ENCODE results near the gene PITPNC1.
A peak's percentile ranks its signal among the peaks of the same experiment; 100 is the strongest.
"Not testable (repeated sequence)": the region's sequence is repeated elsewhere in the genome, so short reads cannot be mapped to it uniquely, and the experiment has no call there.

PITPNC1 gene

GRCh38 chr17:67369676-67370075 lies 7.4 kb upstream of the PITPNC1 start:
- no peak for DNase-seq (ENCODE audit: low read depth)

GRCh38 chr17:67372751-67373150 lies 4.3 kb upstream of the PITPNC1 start:
- no peak for DNase-seq (ENCODE audit: low read depth)

- DNase-seq (ENCODE audit: low read depth) = peak; percentile 88
These were observed 2.6 kb upstream of the PITPNC1 start for GRCh38 chr17:67374329-67375053.

- no peak for DNase-seq (ENCODE audit: low read depth)
These were observed 2.0 kb upstream of the PITPNC1 start for GRCh38 chr17:67375054-67375427.

- no peak for DNase-seq (ENCODE audit: low read depth)
These were observed 1.4 kb upstream of the PITPNC1 start for GRCh38 chr17:67375716-67376115.

GRCh38 chr17:67376415-67376736 lies 705 bp upstream of the PITPNC1 start:
- peak; percentile 78 for DNase-seq (ENCODE audit: low read depth)

GRCh38 chr17:67377488-67378453 lies 690 bp downstream of the PITPNC1 start:
- DNase-seq (ENCODE audit: low read depth) = peak; percentile 38

GRCh38 chr17:67378454-67379250 lies 1.6 kb downstream of the PITPNC1 start:
- DNase-seq (ENCODE audit: low read depth) = peak; percentile 70

- DNase-seq (ENCODE audit: low read depth) = no peak
These were observed 2.2 kb downstream of the PITPNC1 start for GRCh38 chr17:67379251-67379630.

- no peak for DNase-seq (ENCODE audit: low read depth)
These were observed 4.8 kb downstream of the PITPNC1 start for GRCh38 chr17:67381929-67382257.

GRCh38 chr17:67385122-67385988 lies 8.3 kb downstream of the PITPNC1 start:
- no peak for DNase-seq (ENCODE audit: low read depth)

GRCh38 chr17:67386965-67387551 lies 10.0 kb downstream of the PITPNC1 start:
- peak; percentile 21 for DNase-seq (ENCODE audit: low read depth)

- DNase-seq (ENCODE audit: low read depth) = not testable (repeated sequence)
These were observed 11.5 kb downstream of the PITPNC1 start for GRCh38 chr17:67388536-67388935.

- DNase-seq (ENCODE audit: low read depth) = no peak
These were observed 11.9 kb downstream of the PITPNC1 start for GRCh38 chr17:67388986-67389385.

- DNase-seq (ENCODE audit: low read depth) = no peak
These were observed 13.0 kb downstream of the PITPNC1 start for GRCh38 chr17:67390006-67390645.

- peak; percentile 93 for DNase-seq (ENCODE audit: low read depth)
These were observed 13.7 kb downstream of the PITPNC1 start for GRCh38 chr17:67390646-67391361.

- no peak for DNase-seq (ENCODE audit: low read depth)
These were observed 15.0 kb downstream of the PITPNC1 start for GRCh38 chr17:67392111-67392510.

- no peak for DNase-seq (ENCODE audit: low read depth)
These were observed 16.8 kb downstream of the PITPNC1 start for GRCh38 chr17:67393809-67394397.

GRCh38 chr17:67399676-67400075 lies 22.6 kb downstream of the PITPNC1 start:
- DNase-seq (ENCODE audit: low read depth) = no peak

- no peak for DNase-seq (ENCODE audit: low read depth)
These were observed 23.1 kb downstream of the PITPNC1 start for GRCh38 chr17:67400193-67400592.
